ENCODE measurements around the gene OR52I2.

- TF ChIP-seq CTCF (conservative IDR thresholded peaks at IDR 0.05; ENCODE audit: low read length) (no peak), EZH2phosphoT487 (IDR thresholded peaks at IDR 0.05; ENCODE audit: borderline replicate concordance) (no peak)
These were observed 4.7 kb upstream of the OR52I2 start for GRCh38 chr11:4576880-4577279.

Measured in Loucy (cell line).